GM12878 (cell line): ENCODE data around the gene NKIRAS2.

ENCODE experiments used
- EZH2 ChIP-seq: IDR thresholded peaks from 2 replicates; pipeline ENCODE4 v1.6.1; 2012; ENCODE audit warnings: low read depth, mild to moderate bottlenecking, control low read depth, inconsistent platforms, low read length, borderline replicate concordance; ENCODE audit not compliant: control insufficient read depth
- POLR2A ChIP-seq: IDR thresholded peaks from 2 replicates; pipeline ENCODE4 v1.6.1; 2011; ENCODE audit warnings: low read depth, mild to moderate bottlenecking, low read length
- TAF1 ChIP-seq: IDR thresholded peaks from 2 replicates; pipeline ENCODE4 v1.6.1; 2011; ENCODE audit warnings: mild to moderate bottlenecking, low read depth, low read length, borderline replicate concordance
- YY1 ChIP-seq: IDR thresholded peaks from 2 replicates; pipeline ENCODE4 v1.6.1; 2011; ENCODE audit warnings: low read depth, mild to moderate bottlenecking, low read length
- TF ChIP-seq, protein P1 (sequence below), 3 experiments: IDR thresholded peaks in 2 of 3; conservative IDR thresholded peaks in 1 of 3; 2 replicates each; pipeline ENCODE4 v1.5.1; 2011; ENCODE audit warnings: low read depth in 3 of 3, low read length in 3 of 3, mild to moderate bottlenecking in 3 of 3, control low read depth in 2 of 3, moderate library complexity in 2 of 3, inconsistent platforms in 1 of 3, mixed read lengths in 1 of 3; ENCODE audit not compliant: control insufficient read depth in 2 of 3, insufficient read depth in 1 of 3; ENCODE audit errors: extremely low read depth in 1 of 3

DNA sequence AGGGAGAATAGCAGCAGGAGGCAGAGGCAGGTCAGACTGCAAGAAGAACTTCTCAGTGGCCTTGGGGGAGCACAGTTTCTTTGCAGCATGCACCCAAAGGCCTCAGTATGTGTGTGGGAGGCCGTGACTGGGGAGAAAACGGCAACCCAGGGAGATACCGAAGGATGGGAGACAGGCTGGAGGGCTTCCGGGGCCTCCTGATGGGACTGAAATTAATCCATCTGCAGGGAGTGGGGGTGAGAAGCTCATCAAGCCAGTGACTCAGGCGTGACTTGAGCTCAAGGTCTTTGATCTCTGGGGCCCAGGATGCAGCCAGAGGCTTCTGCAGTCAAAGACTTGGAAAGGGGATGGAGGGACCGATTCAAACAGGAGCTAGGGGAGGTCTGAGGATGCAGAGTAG lies 35.6 kb downstream of the NKIRAS2 start:
- TF ChIP-seq EZH2, result no peak
- TF ChIP-seq, protein P1, sequence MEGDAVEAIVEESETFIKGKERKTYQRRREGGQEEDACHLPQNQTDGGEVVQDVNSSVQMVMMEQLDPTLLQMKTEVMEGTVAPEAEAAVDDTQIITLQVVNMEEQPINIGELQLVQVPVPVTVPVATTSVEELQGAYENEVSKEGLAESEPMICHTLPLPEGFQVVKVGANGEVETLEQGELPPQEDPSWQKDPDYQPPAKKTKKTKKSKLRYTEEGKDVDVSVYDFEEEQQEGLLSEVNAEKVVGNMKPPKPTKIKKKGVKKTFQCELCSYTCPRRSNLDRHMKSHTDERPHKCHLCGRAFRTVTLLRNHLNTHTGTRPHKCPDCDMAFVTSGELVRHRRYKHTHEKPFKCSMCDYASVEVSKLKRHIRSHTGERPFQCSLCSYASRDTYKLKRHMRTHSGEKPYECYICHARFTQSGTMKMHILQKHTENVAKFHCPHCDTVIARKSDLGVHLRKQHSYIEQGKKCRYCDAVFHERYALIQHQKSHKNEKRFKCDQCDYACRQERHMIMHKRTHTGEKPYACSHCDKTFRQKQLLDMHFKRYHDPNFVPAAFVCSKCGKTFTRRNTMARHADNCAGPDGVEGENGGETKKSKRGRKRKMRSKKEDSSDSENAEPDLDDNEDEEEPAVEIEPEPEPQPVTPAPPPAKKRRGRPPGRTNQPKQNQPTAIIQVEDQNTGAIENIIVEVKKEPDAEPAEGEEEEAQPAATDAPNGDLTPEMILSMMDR (IDR thresholded peaks at IDR 0.05 in 2 of 3, conservative IDR thresholded peaks at IDR 0.05 in 1 of 3; ENCODE audit: control insufficient read depth in 2 of 3, extremely low read depth in 1 of 3, insufficient read depth in 1 of 3, low read depth in 3 of 3, low read length in 3 of 3), result no peak
- no peak for TF ChIP-seq TAF1
- no peak for TF ChIP-seq YY1
- TF ChIP-seq POLR2A, result no peak
